GM12872 (cell line): ENCODE measurements around the gene ODAD4.

Experiments
- CTCF ChIP-seq: IDR thresholded peaks from 3 replicates; pipeline ENCODE4 v1.5.1; 2011; ENCODE audit warnings: low read depth, mild to moderate bottlenecking, low read length, moderate library complexity; ENCODE audit not compliant: insufficient read depth

ODAD4 gene

GRCh38 chr17:41956522-41956921, 26.1 kb downstream of the ODAD4 start:
- no peak for TF ChIP-seq CTCF

- TF ChIP-seq CTCF = no peak
These were observed 26.8 kb downstream of the ODAD4 start for GRCh38 chr17:41957031-41957868.

- TF ChIP-seq CTCF = no peak
These were observed 27.5 kb downstream of the ODAD4 start for GRCh38 chr17:41957869-41958439.

GRCh38 chr17:41959030-41959335, 28.6 kb downstream of the ODAD4 start:
- no peak for TF ChIP-seq CTCF

- TF ChIP-seq CTCF = peak; percentile 55; the same call in 2 of the 3 replicates
These were observed 29.1 kb downstream of the ODAD4 start for GRCh38 chr17:41959336-41960095.

GRCh38 chr17:41962111-41962510, 31.7 kb downstream of the ODAD4 start:
- TF ChIP-seq CTCF = no peak

GRCh38 chr17:41962768-41963434, 32.5 kb downstream of the ODAD4 start:
- TF ChIP-seq CTCF = peak; percentile 86
